KG1 (cell line): Measurements from ENCODE around the gene RSPO1.

Experiments
- DNase-seq: peaks from one replicate; lab custom pipeline; 2025; lab: John Stamatoyannopoulos, UW

RSPO1 gene

GRCh38 chr1:37656881-37657280 is 22.2 kb upstream of the RSPO1 start:
- no peak for DNase-seq

- no peak for DNase-seq
Measured at GRCh38 chr1:37656026-37656425, 21.3 kb upstream of the RSPO1 start.

- DNase-seq = no peak
Measured at GRCh38 chr1:37655274-37655673, 20.6 kb upstream of the RSPO1 start.

GRCh38 chr1:37653906-37654305 is 19.2 kb upstream of the RSPO1 start:
- no peak for DNase-seq

GRCh38 chr1:37652976-37653375 is 18.3 kb upstream of the RSPO1 start:
- no peak for DNase-seq

GRCh38 chr1:37651803-37652202 is 17.1 kb upstream of the RSPO1 start:
- DNase-seq = no peak

GRCh38 chr1:37650721-37651120 is 16.0 kb upstream of the RSPO1 start:
- no peak for DNase-seq

GRCh38 chr1:37650173-37650572 is 15.5 kb upstream of the RSPO1 start:
- no peak for DNase-seq

GRCh38 chr1:37647281-37647680 is 12.6 kb upstream of the RSPO1 start:
- no peak for DNase-seq

GRCh38 chr1:37641059-37641458 is 6.4 kb upstream of the RSPO1 start:
- no peak for DNase-seq

GRCh38 chr1:37636435-37636834 is 1.7 kb upstream of the RSPO1 start:
- no peak for DNase-seq

- no peak for DNase-seq
Measured at GRCh38 chr1:37634992-37635902, 555 bp upstream of the RSPO1 start.

GRCh38 chr1:37633938-37634243 is 801 bp downstream of the RSPO1 start:
- no peak for DNase-seq

GRCh38 chr1:37633040-37633937 is 1.4 kb downstream of the RSPO1 start:
- DNase-seq = no peak

GRCh38 chr1:37631036-37631435 is 3.7 kb downstream of the RSPO1 start:
- DNase-seq = no peak

- no peak for DNase-seq
Measured at GRCh38 chr1:37630426-37631028, 4.2 kb downstream of the RSPO1 start.

GRCh38 chr1:37629726-37630425 is 4.8 kb downstream of the RSPO1 start:
- no peak for DNase-seq

GRCh38 chr1:37629008-37629407 is 5.7 kb downstream of the RSPO1 start:
- no peak for DNase-seq

GRCh38 chr1:37628026-37628556 is 6.6 kb downstream of the RSPO1 start:
- DNase-seq = no peak

GRCh38 chr1:37622131-37622530 is 12.6 kb downstream of the RSPO1 start:
- DNase-seq = no peak

GRCh38 chr1:37621326-37621870 is 13.3 kb downstream of the RSPO1 start:
- no peak for DNase-seq

GRCh38 chr1:37620707-37621106 is 14.0 kb downstream of the RSPO1 start:
- DNase-seq = no peak
